ENCODE measurements around the gene HEXIM2.
"Not testable (repeated sequence)": the region's sequence is repeated elsewhere in the genome, so short reads cannot be mapped to it uniquely, and the experiment has no call there.

Gene HEXIM2

DNA sequence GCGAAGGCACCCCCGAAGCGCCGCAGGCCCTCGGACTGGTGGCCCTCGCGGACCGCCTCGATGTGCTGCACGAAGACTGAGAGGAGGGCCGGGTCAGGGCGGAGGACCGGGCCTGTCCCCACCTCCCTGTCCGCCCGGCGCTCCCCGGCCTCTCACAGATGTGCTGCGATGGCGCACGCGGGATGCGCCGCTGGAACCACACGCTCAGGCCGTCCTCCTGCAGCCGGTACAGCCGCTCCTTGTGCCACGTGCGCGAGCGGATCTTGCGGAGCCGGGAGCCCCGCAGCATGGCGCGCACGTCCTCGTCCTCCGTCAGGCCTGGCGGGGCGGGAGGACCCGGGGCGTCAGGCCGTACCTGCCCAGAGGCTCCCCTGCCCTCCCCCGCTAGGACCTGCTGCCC, 40.6 kb upstream of the HEXIM2 start:
- H3K27me3 ChIP-seq (ENCODE audit: low read depth), result no peaks in the 10 kb centered on the region
- no peaks in the 10 kb centered on the region for H3K36me3 ChIP-seq (replicated peaks)
- in situ Hi-C loops (cut with MboI; ENCODE audit: low sequenced_read_pairs), result loop anchor here (10.0 kb wide), 1 partner anchor 46 kb away; no protein-coding TSS in a partner anchor
- H3K9me3 ChIP-seq, result no peaks in the 10 kb centered on the region
- H3K4me1 ChIP-seq, result no peaks in the 10 kb centered on the region
- no peak overlapping the region for H3K4me3 ChIP-seq
- DNase-seq (ENCODE audit: low spot score in 2 of 2), result no peak

DNA sequence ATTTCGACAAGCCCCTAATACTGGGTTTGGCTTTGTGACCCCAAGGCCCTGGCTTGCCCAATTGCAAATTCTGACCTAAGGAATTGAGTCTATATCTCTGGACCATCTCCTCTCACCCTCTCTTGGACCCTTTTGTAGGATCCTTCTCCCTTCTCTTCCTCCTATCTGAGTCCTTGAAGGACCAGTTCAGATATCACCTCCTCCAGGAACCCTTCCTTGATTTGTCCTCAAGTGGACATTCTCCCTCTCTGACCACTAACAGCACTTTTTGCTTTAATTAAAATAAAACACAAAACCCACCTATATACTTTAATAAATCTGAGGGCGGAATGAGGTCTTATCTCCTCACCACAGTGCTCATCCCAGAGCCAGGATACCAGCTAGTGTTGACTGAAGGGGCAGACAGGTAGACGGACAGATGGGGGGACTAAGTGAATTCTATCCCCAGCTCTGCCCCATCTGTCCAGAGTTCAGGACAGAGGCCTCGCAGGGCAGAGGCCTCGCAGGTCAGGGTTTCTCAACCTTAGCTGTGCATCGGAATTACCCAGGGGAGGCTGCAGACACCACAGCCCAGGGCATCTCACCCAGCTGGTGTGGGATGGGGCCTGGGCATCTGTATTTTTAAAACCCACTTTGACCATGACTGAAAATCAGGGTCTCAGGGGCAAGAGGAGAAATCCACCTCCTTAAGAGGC, 38.5 kb upstream of the HEXIM2 start:
- in situ Hi-C loops (cut with MboI; ENCODE audit: low sequenced_read_pairs), result loop anchor here (10.0 kb wide), 1 partner anchor 48 kb away; no protein-coding TSS in a partner anchor
- no peak overlapping the region for H3K4me3 ChIP-seq
- H3K36me3 ChIP-seq (replicated peaks), result no peaks in the 10 kb centered on the region
- no peak for DNase-seq (ENCODE audit: low spot score in 2 of 2)
- H3K27me3 ChIP-seq (ENCODE audit: low read depth), result no peaks in the 10 kb centered on the region
- H3K4me1 ChIP-seq, result no peaks in the 10 kb centered on the region
- H3K9me3 ChIP-seq, result no peaks in the 10 kb centered on the region

DNA sequence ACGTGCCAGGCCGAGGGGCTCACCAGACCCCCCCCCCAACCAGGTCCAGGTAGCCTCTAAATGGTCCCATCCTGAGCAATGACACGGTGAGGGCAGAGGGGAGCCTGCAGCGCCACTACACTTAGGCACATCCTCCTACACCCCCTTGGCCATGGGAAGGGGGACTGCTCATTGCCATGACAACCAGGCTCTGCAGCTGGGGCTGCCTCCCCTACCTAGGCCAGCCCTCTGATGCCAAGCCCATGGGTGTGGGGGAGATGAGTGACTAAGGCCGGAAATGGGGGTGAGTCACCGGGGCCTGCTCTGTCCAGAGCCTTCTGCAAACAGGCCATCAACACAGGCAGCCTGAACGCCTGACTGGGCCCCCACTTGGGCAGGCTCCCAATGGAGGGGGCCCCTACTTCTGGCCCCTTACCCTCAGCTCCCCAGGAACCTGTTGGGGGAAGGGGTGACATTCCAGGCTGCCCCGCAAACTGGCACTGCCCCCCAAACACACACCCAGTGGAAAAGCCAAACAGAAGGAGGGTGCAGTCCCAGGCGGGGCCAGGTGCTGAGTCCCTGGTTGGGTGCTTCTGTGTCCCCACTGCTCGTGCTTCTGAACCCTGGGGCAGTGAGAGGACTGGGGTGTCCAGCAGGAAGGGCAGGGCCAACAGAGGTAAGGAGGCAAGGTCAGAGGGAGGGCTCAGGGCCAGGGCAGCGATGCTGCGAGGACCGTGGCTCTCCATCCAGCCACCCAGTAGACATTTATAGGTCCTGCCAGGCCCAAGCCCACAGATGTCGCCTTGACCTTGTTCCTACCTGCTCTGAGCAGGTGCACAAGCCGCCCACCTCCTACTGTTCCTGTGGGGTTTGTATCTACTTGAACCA, 37.5 kb upstream of the HEXIM2 start:
- no peak for DNase-seq (ENCODE audit: low spot score in 2 of 2)
- H3K27me3 ChIP-seq (ENCODE audit: low read depth), result no peaks in the 10 kb centered on the region
- no peaks in the 10 kb centered on the region for H3K4me1 ChIP-seq
- H3K4me3 ChIP-seq, result no peak overlapping the region
- in situ Hi-C loops (cut with MboI; ENCODE audit: low sequenced_read_pairs), result loop anchor here (10.0 kb wide), 1 partner anchor 49 kb away; no protein-coding TSS in a partner anchor
- H3K36me3 ChIP-seq (replicated peaks), result no peaks in the 10 kb centered on the region
- H3K9me3 ChIP-seq, result no peaks in the 10 kb centered on the region

DNA sequence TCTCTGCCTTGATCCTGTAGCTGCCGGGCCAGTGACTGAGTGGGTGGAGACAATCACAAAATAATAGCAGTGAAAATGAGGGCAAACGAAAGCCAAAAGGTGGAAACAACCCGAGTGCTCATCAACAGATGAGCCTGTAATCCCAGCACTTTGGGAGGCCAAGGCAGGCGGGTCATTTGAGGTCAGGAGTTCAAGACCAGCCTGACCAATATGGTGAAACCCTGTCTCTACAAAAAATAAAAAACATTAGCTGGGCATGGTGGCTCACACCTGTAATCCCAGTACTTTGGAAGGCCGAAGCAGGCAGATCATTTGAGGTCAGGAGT, 36.9 kb upstream of the HEXIM2 start:
- not testable (repeated sequence) for H3K36me3 ChIP-seq (replicated peaks); H3K9me3 ChIP-seq; DNase-seq (ENCODE audit: low spot score in 2 of 2); H3K27me3 ChIP-seq (ENCODE audit: low read depth); H3K4me1 ChIP-seq; H3K4me3 ChIP-seq
- in situ Hi-C loops (cut with MboI; ENCODE audit: low sequenced_read_pairs), result loop anchor here (10.0 kb wide), 1 partner anchor 50 kb away; no protein-coding TSS in a partner anchor

DNA sequence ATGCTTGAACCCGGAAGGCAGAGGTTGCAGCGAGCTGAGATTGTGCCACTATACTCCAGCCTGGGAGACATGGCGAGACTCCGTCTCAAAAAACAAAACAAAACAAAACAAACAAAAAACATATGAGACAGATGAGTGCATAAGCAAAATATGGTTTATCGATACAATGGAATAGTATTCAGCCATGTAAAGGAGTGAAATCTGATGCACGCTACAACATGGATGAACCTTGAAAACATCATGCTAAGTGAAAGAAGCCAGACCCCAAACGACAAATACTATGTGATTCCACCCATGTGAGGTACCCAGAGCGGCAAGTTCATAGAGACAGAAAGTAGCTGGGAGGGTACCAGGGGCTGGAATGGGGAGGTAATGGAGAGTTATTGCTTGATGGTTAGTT, 36.2 kb upstream of the HEXIM2 start:
- in situ Hi-C loops (cut with MboI; ENCODE audit: low sequenced_read_pairs), result loop anchor here (10.0 kb wide), 1 partner anchor 51 kb away; no protein-coding TSS in a partner anchor
- H3K4me3 ChIP-seq, result no peak overlapping the region
- H3K36me3 ChIP-seq (replicated peaks), result no peaks in the 10 kb centered on the region
- no peaks in the 10 kb centered on the region for H3K27me3 ChIP-seq (ENCODE audit: low read depth)
- H3K9me3 ChIP-seq, result no peaks in the 10 kb centered on the region
- H3K4me1 ChIP-seq, result peaks cover 8% of the 10 kb centered on the region
- DNase-seq (ENCODE audit: low spot score in 2 of 2), result no peak

DNA sequence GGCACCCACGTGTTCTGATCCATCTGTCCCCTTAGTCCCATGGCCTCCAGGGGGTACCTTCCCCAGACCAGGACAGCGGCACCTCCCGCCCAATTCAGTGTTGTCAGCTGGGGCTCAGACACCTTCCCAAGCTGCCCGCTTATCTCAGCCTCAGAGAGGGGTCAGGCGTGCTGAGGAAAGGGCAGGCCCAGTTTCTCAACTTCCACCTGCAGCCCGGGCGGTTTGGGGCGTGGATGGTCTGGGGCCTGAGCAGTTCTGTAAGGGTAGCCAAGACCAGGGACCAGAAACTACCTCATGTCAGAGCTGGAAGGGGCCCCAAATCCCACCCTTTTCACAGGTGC, 34.5 kb upstream of the HEXIM2 start:
- H3K4me1 ChIP-seq, result peaks cover 15% of the 10 kb centered on the region
- H3K4me3 ChIP-seq, result no peak overlapping the region
- H3K9me3 ChIP-seq, result no peaks in the 10 kb centered on the region
- DNase-seq (ENCODE audit: low spot score in 2 of 2), result no peak
- H3K36me3 ChIP-seq (replicated peaks), result no peaks in the 10 kb centered on the region
- in situ Hi-C loops (cut with MboI; ENCODE audit: low sequenced_read_pairs), result loop anchor here (10.0 kb wide), 1 partner anchor 52 kb away; no protein-coding TSS in a partner anchor
- H3K27me3 ChIP-seq (ENCODE audit: low read depth), result no peaks in the 10 kb centered on the region

DNA sequence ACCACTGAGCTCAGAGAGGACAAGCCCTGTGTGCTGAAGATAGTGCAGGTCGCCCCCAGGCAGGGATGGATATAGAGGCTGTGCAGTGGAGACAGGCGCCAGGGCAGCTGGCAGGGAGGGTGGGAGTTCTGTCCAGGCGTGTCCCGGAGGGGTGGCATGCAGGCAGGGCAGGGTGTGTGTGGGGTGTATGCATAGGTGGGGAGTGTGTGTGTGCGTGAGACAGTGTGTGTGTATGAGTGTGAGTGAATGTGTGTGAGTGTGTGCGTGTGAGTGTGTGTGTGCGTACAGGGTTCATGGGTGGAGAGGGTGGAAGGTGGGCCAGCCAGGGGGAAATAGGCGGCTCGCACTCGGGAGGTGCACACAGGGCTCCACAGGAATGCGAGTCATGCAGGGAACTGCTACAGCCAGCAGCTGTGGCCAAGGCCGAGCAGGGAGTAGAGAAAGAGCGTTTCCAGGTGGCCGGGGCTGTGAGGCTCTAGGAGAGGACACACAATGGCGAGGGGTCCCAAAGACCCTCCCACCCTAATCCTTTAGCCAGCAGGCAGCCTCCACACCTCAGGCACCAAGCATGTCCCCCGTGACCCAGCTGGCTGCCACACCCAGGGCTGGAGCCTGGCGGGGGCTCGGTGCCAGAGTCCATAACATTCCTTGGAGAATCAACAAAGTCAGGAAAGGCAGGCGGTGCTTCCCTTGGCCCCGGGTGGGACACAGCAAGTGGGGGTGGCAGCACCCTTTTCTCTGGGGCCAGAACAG, 34.0 kb upstream of the HEXIM2 start:
- Histone ChIP-seq H3K27me3 (ENCODE audit: low read depth) (no peaks in the 10 kb centered on the region), H3K9me3 (no peaks in the 10 kb centered on the region), H3K4me3 (no peak overlapping the region), H3K4me1 (peaks cover 15% of the 10 kb centered on the region), H3K36me3 (replicated peaks) (no peaks in the 10 kb centered on the region)
- DNase-seq (ENCODE audit: low spot score in 2 of 2), result no peak
- in situ Hi-C loops (cut with MboI; ENCODE audit: low sequenced_read_pairs), result loop anchor here (10.0 kb wide), 1 partner anchor 53 kb away; no protein-coding TSS in a partner anchor

DNA sequence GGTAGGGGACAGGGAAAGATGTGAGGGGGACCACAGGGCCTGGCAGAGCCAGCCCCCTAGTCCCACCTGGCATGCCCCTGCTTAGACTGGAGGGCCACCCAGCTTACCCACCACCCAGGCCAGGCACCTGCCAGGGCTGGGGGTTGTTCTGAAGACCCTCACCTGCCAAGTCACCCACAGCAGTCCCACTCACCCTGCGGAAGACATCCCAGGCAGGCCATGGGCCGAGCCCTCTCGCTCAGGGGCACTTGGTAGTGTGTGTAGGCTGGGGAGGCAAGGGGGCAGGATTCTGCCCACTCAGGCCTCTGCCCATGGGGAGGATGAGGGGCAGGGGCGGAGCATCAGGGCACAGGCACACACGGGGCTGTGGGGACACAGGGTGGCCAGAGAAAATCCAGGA, 33.3 kb upstream of the HEXIM2 start:
- Histone ChIP-seq H3K27me3 (ENCODE audit: low read depth) (no peaks in the 10 kb centered on the region), H3K4me1 (peaks cover 15% of the 10 kb centered on the region), H3K4me3 (no peak overlapping the region), H3K9me3 (no peaks in the 10 kb centered on the region), H3K36me3 (replicated peaks) (no peaks in the 10 kb centered on the region)
- DNase-seq (ENCODE audit: low spot score in 2 of 2), result no peak
- in situ Hi-C loops (cut with MboI; ENCODE audit: low sequenced_read_pairs), result loop anchor here (10.0 kb wide), 1 partner anchor 54 kb away; no protein-coding TSS in a partner anchor

DNA sequence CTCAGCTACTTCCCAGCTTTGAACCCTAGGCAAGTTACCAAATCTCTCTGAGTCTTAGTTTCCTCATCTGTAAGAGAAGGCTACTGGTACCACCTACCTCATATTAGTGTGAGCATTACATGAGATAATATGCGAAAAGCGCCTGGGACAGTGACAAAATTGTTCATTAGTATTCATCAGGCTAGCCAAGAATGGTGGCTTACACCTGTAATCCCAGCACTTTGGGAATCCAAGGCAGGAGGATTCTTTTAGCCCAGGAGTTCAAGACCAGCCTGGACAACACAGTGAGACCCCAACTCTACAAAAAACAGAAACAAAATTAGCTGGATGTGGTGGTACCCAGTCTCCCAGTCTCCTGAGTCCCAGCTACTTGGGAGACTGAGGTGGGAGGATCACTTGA, 32.7 kb upstream of the HEXIM2 start:
- H3K9me3 ChIP-seq, result no peaks in the 10 kb centered on the region
- H3K4me1 ChIP-seq, result peaks cover 15% of the 10 kb centered on the region
- in situ Hi-C loops (cut with MboI; ENCODE audit: low sequenced_read_pairs), result loop anchor here (10.0 kb wide), 1 partner anchor 54 kb away; no protein-coding TSS in a partner anchor

DNA sequence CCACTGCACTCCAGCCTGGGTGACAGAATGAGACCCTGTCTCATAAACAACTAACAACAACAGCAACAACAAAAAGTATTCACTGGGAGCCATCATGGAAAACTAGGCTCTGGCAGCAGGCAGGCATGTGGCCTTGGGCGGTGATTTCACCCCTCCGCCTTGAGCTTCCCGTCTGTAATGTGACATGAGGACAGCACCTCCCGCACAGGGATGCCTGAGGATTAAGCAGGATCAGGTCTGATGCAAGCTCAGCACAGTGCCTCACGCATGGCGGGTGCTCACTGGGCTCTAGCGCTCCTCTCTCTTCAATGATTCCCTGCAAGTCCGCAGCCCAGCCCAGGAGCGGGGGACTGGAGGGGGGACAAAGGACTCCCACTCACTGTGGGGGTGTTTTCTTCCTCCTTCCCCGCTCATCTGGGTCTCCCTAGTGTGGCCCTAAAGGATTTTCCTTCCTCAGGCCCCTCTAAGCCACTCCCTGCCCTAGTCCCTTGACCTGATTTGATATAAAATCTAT, 32.2 kb upstream of the HEXIM2 start:
- peak; percentile 8 to 69 for DNase-seq (ENCODE audit: low spot score in 2 of 2)
- H3K4me1 ChIP-seq, result peaks cover 15% of the 10 kb centered on the region
- H3K4me3 ChIP-seq, result no peak overlapping the region
- no peaks in the 10 kb centered on the region for H3K36me3 ChIP-seq (replicated peaks)
- in situ Hi-C loops (cut with MboI; ENCODE audit: low sequenced_read_pairs), result loop anchor here (10.0 kb wide), 1 partner anchor 55 kb away; no protein-coding TSS in a partner anchor
- H3K9me3 ChIP-seq, result no peaks in the 10 kb centered on the region
- no peaks in the 10 kb centered on the region for H3K27me3 ChIP-seq (ENCODE audit: low read depth)

More for the DNA sequence above, 32.7 kb upstream of the HEXIM2 start:
- Histone ChIP-seq H3K27me3 (ENCODE audit: low read depth) (no peaks in the 10 kb centered on the region), H3K4me3 (no peak overlapping the region), H3K36me3 (replicated peaks) (no peaks in the 10 kb centered on the region)
- DNase-seq (ENCODE audit: low spot score in 2 of 2), result no peak

DNA sequence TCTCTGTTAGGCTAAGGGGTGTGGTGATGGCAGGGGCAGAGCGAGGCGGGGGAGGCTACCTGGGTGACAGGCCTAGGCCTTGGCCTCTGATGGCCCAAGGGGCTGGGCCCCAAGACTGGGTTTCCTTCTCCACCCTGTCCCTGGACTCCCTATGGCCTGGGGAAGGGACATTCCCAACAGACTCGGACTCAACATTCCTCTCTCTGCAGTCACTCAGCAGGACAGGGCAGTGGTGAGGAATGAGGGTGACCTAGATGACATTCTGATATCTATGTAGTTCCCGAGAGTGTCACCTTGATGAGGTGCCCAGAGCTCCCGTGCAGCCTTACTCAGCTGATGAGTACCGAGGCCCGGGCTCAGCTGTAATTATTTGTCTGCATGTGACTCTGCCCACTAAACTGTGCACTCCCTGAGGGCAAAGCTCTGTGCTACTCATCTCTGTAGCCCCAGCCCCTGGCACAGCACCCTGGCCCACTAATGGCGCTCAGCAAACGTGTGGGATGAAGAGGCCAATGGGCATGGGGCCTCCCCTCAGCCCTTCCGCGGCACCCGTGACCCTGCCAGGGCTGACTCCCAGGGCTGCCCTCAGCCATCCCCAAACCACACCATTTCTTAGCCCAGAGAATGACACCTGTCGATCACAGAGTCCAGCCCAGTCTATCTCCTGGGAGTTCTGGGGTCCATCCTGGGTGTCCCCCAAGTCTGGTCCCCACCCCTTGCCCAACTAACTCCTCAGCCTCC, 31.6 kb upstream of the HEXIM2 start:
- H3K4me1 ChIP-seq, result peaks cover 15% of the 10 kb centered on the region
- no peaks in the 10 kb centered on the region for H3K9me3 ChIP-seq
- H3K27me3 ChIP-seq (ENCODE audit: low read depth), result no peaks in the 10 kb centered on the region
- no peaks in the 10 kb centered on the region for H3K36me3 ChIP-seq (replicated peaks)
- H3K4me3 ChIP-seq, result no peak overlapping the region
- no peak for DNase-seq (ENCODE audit: low spot score in 2 of 2)
- in situ Hi-C loops (cut with MboI; ENCODE audit: low sequenced_read_pairs), result loop anchor here (10.0 kb wide), 1 partner anchor 55 kb away; no protein-coding TSS in a partner anchor

DNA sequence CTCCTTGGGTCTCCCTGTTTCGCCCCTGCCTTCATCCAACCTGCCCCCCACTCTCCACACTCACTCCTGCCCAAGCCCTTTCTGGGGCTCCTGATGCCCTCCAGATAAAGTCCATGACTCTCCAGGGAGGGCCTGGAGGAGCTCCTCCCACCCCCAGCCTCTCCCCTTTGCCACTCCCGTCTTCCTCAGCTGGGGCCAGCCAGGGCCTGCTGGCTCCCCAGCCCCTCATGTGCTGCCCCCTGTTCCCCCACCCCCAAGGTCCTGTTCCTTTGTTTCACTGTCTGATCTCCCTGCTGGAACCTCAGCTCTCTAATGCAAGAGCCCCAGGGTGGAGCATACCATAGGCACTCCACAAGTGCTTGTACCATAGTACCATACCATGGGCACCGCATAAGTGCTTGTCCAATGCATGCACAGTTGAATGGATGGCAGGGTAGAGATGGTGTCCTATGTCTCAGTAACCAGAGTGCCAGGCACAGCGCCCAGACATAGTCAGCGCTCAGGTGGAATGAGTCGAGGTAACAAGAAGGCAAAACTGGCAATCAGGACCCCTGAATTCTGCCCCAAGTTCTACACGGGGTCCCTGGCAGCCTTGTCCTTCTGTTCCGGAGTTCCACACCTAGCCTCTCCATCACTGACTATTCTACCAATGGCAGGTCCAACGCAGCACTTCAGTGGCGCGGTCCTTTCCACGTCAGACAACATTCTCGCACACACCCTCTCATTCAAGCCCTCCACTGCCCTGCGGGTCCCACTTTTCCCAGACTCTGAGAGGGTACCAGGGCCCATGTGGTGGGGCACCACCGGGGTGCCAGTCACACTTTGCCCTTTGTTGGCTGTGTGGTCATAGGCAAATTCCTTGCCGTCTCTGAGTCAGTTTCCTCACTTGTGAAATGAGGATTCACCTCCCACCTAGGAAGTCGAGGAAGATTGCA, 30.7 kb upstream of the HEXIM2 start:
- DNase-seq (ENCODE audit: low spot score in 2 of 2), result no peak
- in situ Hi-C loops (cut with MboI; ENCODE audit: low sequenced_read_pairs), result no loop called here
- H3K36me3 ChIP-seq (replicated peaks), result no peaks in the 10 kb centered on the region
- H3K27me3 ChIP-seq (ENCODE audit: low read depth), result no peaks in the 10 kb centered on the region
- no peaks in the 10 kb centered on the region for H3K9me3 ChIP-seq
- H3K4me3 ChIP-seq, result peak overlapping the region; percentile 88
- H3K4me1 ChIP-seq, result peaks cover 17% of the 10 kb centered on the region

Measured in HAP-1 (cell line).